ENCODE data around the gene TCEAL9.

The TCEAL9 gene

GRCh38 chrX:103372886-103373285, 16.6 kb downstream of the TCEAL9 start:
- H3K9me3 ChIP-seq (ENCODE audit: insufficient read depth, low read depth, low read length) = no peaks in the 10 kb centered on the region
- H3K36me3 ChIP-seq (ENCODE audit: insufficient read depth, low read length) = no peaks in the 10 kb centered on the region
- no peak for TF ChIP-seq EZH2phosphoT487 (IDR thresholded peaks at IDR 0.05; ENCODE audit: borderline replicate concordance)
- TF ChIP-seq, protein P1, sequence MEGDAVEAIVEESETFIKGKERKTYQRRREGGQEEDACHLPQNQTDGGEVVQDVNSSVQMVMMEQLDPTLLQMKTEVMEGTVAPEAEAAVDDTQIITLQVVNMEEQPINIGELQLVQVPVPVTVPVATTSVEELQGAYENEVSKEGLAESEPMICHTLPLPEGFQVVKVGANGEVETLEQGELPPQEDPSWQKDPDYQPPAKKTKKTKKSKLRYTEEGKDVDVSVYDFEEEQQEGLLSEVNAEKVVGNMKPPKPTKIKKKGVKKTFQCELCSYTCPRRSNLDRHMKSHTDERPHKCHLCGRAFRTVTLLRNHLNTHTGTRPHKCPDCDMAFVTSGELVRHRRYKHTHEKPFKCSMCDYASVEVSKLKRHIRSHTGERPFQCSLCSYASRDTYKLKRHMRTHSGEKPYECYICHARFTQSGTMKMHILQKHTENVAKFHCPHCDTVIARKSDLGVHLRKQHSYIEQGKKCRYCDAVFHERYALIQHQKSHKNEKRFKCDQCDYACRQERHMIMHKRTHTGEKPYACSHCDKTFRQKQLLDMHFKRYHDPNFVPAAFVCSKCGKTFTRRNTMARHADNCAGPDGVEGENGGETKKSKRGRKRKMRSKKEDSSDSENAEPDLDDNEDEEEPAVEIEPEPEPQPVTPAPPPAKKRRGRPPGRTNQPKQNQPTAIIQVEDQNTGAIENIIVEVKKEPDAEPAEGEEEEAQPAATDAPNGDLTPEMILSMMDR (conservative IDR thresholded peaks at IDR 0.05; ENCODE audit: low read length) = no peak
- no peak overlapping the region for H3K9ac ChIP-seq (ENCODE audit: low read depth, low read length, poor library complexity, severe bottlenecking)
- no peak overlapping the region for H3K4me3 ChIP-seq (ENCODE audit: low read length, poor library complexity, severe bottlenecking)
- H3F3A ChIP-seq (ENCODE audit: low read depth) = no peaks in the 10 kb centered on the region
- H3K4me1 ChIP-seq (ENCODE audit: insufficient read depth, low read length, poor library complexity, severe bottlenecking) = peaks cover 24% of the 10 kb centered on the region
- H4K20me1 ChIP-seq (ENCODE audit: insufficient read depth, low read length, poor library complexity, severe bottlenecking) = no peaks in the 10 kb centered on the region
- no peak overlapping the region for H3K4me2 ChIP-seq (ENCODE audit: low read depth, low read length, poor library complexity, severe bottlenecking)
- H3K79me2 ChIP-seq (ENCODE audit: insufficient read depth, low read length) = peaks cover 10% of the 10 kb centered on the region; the same call in 1 of the 2 replicates
- no peak overlapping the region for H2AFZ ChIP-seq (ENCODE audit: low read length)
- no peaks in the 10 kb centered on the region for H3K9me2 ChIP-seq (replicated peaks; ENCODE audit: low read depth, low read length)
- H3K27me3 ChIP-seq (ENCODE audit: insufficient read depth, low read length, poor library complexity, severe bottlenecking) = no peaks in the 10 kb centered on the region

GRCh38 chrX:103373581-103373980, 17.3 kb downstream of the TCEAL9 start:
- Histone ChIP-seq H4K20me1 (ENCODE audit: insufficient read depth, low read length, poor library complexity, severe bottlenecking) (no peaks in the 10 kb centered on the region), H3K9ac (ENCODE audit: low read depth, low read length, poor library complexity, severe bottlenecking) (no peak overlapping the region), H3K79me2 (ENCODE audit: insufficient read depth, low read length) (peaks cover 15% of the 10 kb centered on the region; the same call in 1 of the 2 replicates), H2AFZ (ENCODE audit: low read length) (no peak overlapping the region), H3F3A (ENCODE audit: low read depth) (no peaks in the 10 kb centered on the region), H3K36me3 (ENCODE audit: insufficient read depth, low read length) (no peaks in the 10 kb centered on the region), H3K4me3 (ENCODE audit: low read length, poor library complexity, severe bottlenecking) (no peak overlapping the region), H3K9me2 (replicated peaks; ENCODE audit: low read depth, low read length) (no peaks in the 10 kb centered on the region), H3K27me3 (ENCODE audit: insufficient read depth, low read length, poor library complexity, severe bottlenecking) (no peaks in the 10 kb centered on the region), H3K4me1 (ENCODE audit: insufficient read depth, low read length, poor library complexity, severe bottlenecking) (peaks cover 19% of the 10 kb centered on the region), H3K9me3 (ENCODE audit: insufficient read depth, low read depth, low read length) (no peaks in the 10 kb centered on the region), H3K4me2 (ENCODE audit: low read depth, low read length, poor library complexity, severe bottlenecking) (no peak overlapping the region)
- TF ChIP-seq EZH2phosphoT487 (IDR thresholded peaks at IDR 0.05; ENCODE audit: borderline replicate concordance) = no peak
- TF ChIP-seq, protein P1 (conservative IDR thresholded peaks at IDR 0.05; ENCODE audit: low read length) = no peak

DNA sequence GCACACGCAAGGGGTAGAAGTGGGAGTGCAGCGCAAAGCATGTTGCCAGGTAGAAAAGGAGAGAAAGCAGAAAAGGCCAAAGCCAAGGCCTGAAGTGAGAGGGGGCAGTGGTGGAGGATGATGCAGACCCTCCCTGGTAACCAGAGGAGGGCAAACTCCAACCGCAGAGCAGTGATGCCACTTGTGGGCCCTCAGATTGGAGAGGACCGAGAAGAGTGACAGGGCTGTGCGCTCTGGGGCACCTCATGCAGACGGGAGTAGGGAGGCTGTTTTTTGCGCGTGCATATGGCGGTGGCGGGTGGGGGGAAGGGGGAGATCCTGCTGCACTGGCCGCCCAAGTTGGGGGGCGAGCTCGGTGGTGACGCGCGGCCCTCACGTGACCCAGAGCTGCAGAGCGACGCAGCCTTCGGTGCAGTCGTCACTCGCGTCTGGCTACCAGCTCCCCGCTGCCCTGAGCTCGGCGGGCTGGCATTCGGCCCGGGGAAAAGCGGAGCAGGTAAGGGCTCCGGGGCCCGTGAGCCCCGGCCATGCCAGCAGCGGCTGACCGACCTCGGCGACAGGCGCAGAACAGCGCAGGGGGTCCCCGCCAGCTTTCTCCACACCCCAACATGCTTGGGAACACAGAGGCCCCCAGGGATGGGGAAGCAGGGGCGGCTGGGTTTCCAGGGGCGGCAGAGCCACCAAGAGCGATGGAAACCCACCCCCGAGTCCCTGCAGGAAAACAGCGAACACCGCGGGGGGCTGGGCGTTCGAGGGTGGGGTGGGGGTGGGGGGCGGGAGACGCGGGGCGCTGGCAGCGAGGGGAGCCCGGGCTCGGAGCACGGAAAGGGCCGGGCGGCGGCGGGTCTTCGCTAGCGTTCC, 20.0 kb downstream of the TCEAL9 start, which contains the start of gene BEX3:
TSS of gene BEX3 (plus strand) at position 421 of the 861 bp plus-strand sequence. CDS start 984 bp downstream, outside the sequence.
- peak within 1 kb of the TSS; percentile 60 for H2AFZ ChIP-seq (ENCODE audit: low read length)
- TF ChIP-seq EZH2phosphoT487 (IDR thresholded peaks at IDR 0.05; ENCODE audit: borderline replicate concordance) = no peak
- TF ChIP-seq, protein P1 (conservative IDR thresholded peaks at IDR 0.05; ENCODE audit: low read length) = no peak
- H3K9ac ChIP-seq (ENCODE audit: low read depth, low read length, poor library complexity, severe bottlenecking) = peak within 1 kb of the TSS; percentile 84
- no peaks in the 10 kb centered on the region for H3K9me2 ChIP-seq (replicated peaks; ENCODE audit: low read depth, low read length)
- peaks cover 18% of the 10 kb centered on the region; the same call in 1 of the 2 replicates for H3K79me2 ChIP-seq (ENCODE audit: insufficient read depth, low read length)
- no peaks in the 10 kb centered on the region for H3F3A ChIP-seq (ENCODE audit: low read depth)
- no peaks in the 10 kb centered on the region for H3K27me3 ChIP-seq (ENCODE audit: insufficient read depth, low read length, poor library complexity, severe bottlenecking)
- H3K4me1 ChIP-seq (ENCODE audit: insufficient read depth, low read length, poor library complexity, severe bottlenecking) = peaks cover 9% of the 10 kb centered on the region
- H4K20me1 ChIP-seq (ENCODE audit: insufficient read depth, low read length, poor library complexity, severe bottlenecking) = no peaks in the 10 kb centered on the region
- peak within 1 kb of the TSS; percentile 89 for H3K4me2 ChIP-seq (ENCODE audit: low read depth, low read length, poor library complexity, severe bottlenecking)
- no peaks in the 10 kb centered on the region for H3K36me3 ChIP-seq (ENCODE audit: insufficient read depth, low read length)
- H3K9me3 ChIP-seq (ENCODE audit: insufficient read depth, low read depth, low read length) = no peaks in the 10 kb centered on the region
- H3K4me3 ChIP-seq (ENCODE audit: low read length, poor library complexity, severe bottlenecking) = peak within 1 kb of the TSS; percentile 87

Data from Loucy (cell line).